SK-N-SH (cell line): Measurements from ENCODE around the gene UGT1A10.

ENCODE experiments used
- CTCF ChIP-seq: fragments of 200-600 bp; sonication (generic); IDR thresholded peaks from 2 replicates; pipeline ENCODE4 v1.6.1; 2017; ENCODE audit warnings: antibody characterized with exemption, mild to moderate bottlenecking, moderate library complexity
- EP300 ChIP-seq, 2 experiments: IDR thresholded peaks; 2 replicates each; pipeline versions ENCODE4 v1.4.0 to v1.6.1; 2012; ENCODE audit warnings: borderline replicate concordance in 1 of 2, low read depth in 1 of 2, low read length in 1 of 2
- JUND ChIP-seq: IDR thresholded peaks from 2 replicates; pipeline ENCODE4 v1.4.0; 2012
- MAX ChIP-seq: IDR thresholded peaks from 2 replicates; pipeline ENCODE4 v1.4.0; 2012; ENCODE audit warnings: low read depth
- MXI1 ChIP-seq: IDR thresholded peaks from 2 replicates; pipeline ENCODE4 v1.6.1; 2012; ENCODE audit warnings: mild to moderate bottlenecking, low read depth, low read length, improper control_type of control experiment
- NFIC ChIP-seq: IDR thresholded peaks from 2 replicates; pipeline ENCODE4 v1.4.0; 2012; ENCODE audit warnings: borderline replicate concordance
- NRF1 ChIP-seq: IDR thresholded peaks from 2 replicates; pipeline ENCODE4 v1.6.1; 2012; ENCODE audit warnings: low read depth, mild to moderate bottlenecking, low read length
- POLR2AphosphoS5 ChIP-seq: IDR thresholded peaks from 2 replicates; pipeline ENCODE4 v1.6.1; 2012; ENCODE audit warnings: low read depth, low read length
- REST ChIP-seq: IDR thresholded peaks from 2 replicates; pipeline ENCODE4 v1.6.1; 2012; ENCODE audit warnings: mild to moderate bottlenecking, low read depth, low read length, moderate library complexity
- SIN3A ChIP-seq: IDR thresholded peaks from 2 replicates; pipeline ENCODE4 v1.6.1; 2012; ENCODE audit warnings: low read depth, mild to moderate bottlenecking, low read length, moderate library complexity, borderline replicate concordance
- SMC3 ChIP-seq: IDR thresholded peaks from 2 replicates; pipeline ENCODE4 v1.6.1; 2012; ENCODE audit warnings: low read depth, low read length, improper control_type of control experiment
- TAF1 ChIP-seq: IDR thresholded peaks from 2 replicates; pipeline ENCODE4 v1.6.1; 2012; ENCODE audit warnings: low read depth, mild to moderate bottlenecking, low read length, moderate library complexity, borderline replicate concordance
- TCF12 ChIP-seq: IDR thresholded peaks from 2 replicates; pipeline ENCODE4 v1.4.0; 2012
- ZBTB33 ChIP-seq: IDR thresholded peaks from 2 replicates; pipeline ENCODE4 v1.4.0; 2012; ENCODE audit warnings: low read depth, borderline replicate concordance

GRCh38 chr2:233746475-233747282 is 110.4 kb downstream of the UGT1A10 start:
- TF ChIP-seq POLR2AphosphoS5 (no peak), TAF1 (no peak), CTCF (no peak), TCF12 (no peak), REST (no peak), JUND (no peak), NRF1 (no peak), NFIC (no peak), EP300 (IDR thresholded peaks at IDR 0.05; ENCODE audit: borderline replicate concordance in 1 of 2, low read depth in 1 of 2, low read length in 1 of 2) (no peak), ZBTB33 (no peak), SMC3 (no peak), MXI1 (no peak), MAX (no peak), SIN3A (no peak)
